NB4 (cell line): Measurements from ENCODE around the gene ARFRP1.

ENCODE experiments used
- MYC ChIP-seq: IDR thresholded peaks from 2 replicates; pipeline ENCODE4 v1.6.1; 2011; ENCODE audit warnings: low read depth, low read length
- POLR2A ChIP-seq: IDR thresholded peaks from 2 replicates; pipeline ENCODE4 v1.6.1; 2011; ENCODE audit warnings: mild to moderate bottlenecking; ENCODE audit not compliant: insufficient read length; ENCODE audit errors: extremely low read depth
- TF ChIP-seq, protein P1 (sequence below): IDR thresholded peaks from one replicate; pipeline ENCODE4 v1.5.1; 2012; ENCODE audit warnings: low read depth, low read length
- TF ChIP-seq, protein P2 (sequence below): IDR thresholded peaks from 2 replicates; pipeline ENCODE4 v1.6.1; 2011; ENCODE audit warnings: low read depth, low read length

DNA sequence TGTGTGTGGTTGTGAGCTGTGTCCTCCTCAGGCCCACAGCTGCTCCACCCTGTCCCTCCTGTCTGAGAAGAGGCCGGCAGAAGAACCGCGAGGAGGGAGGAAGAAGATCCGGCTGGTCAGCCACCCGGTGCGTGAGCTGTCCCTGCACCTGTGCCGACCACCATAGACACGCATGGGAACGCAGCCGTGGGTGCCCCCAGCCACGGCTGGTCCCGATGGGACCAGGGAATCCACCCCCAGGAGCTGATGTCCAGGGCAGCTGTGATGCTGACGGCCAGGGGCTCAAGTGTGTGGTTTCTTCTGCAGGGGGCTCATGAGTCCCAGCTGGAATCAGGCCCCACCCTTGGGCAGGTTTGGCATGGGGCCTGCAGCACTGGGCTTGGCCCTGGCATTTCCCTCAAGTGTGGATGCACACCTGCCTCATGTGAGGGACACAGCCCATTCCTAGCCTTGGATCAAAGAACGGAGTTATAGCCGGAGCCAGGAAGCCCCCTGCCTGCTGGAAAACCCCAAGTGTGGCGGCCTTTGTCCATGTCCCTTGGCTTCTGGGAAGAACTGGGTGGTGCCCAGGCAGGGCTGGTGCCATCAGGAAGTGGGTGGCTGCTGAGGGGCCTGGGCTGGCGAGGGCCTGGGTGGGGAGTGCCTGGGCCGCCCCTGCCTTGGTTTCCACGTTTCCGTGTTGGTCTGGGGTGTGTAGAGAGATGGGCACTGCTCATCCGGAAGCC is 15.9 kb downstream of the ARFRP1 start:
- TF ChIP-seq, protein P1, sequence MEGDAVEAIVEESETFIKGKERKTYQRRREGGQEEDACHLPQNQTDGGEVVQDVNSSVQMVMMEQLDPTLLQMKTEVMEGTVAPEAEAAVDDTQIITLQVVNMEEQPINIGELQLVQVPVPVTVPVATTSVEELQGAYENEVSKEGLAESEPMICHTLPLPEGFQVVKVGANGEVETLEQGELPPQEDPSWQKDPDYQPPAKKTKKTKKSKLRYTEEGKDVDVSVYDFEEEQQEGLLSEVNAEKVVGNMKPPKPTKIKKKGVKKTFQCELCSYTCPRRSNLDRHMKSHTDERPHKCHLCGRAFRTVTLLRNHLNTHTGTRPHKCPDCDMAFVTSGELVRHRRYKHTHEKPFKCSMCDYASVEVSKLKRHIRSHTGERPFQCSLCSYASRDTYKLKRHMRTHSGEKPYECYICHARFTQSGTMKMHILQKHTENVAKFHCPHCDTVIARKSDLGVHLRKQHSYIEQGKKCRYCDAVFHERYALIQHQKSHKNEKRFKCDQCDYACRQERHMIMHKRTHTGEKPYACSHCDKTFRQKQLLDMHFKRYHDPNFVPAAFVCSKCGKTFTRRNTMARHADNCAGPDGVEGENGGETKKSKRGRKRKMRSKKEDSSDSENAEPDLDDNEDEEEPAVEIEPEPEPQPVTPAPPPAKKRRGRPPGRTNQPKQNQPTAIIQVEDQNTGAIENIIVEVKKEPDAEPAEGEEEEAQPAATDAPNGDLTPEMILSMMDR = no peak
- TF ChIP-seq POLR2A = no peak
- TF ChIP-seq, protein P2, sequence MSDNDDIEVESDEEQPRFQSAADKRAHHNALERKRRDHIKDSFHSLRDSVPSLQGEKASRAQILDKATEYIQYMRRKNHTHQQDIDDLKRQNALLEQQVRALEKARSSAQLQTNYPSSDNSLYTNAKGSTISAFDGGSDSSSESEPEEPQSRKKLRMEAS = no peak
- TF ChIP-seq MYC = no peak
